K562 (cell line): ENCODE results near the gene MGRN1. TPM values are rescaled to one million over a fixed set of nuclear protein-coding genes. Genes with fewer than 3 reads are reported as not detected.

Experiments used
- ATF1 ChIP-seq, 2 experiments: fragments of 450-650 bp in 1 of 2; IDR thresholded peaks; 2 replicates each; pipeline ENCODE4 v1.6.1; 2016; ENCODE audit warnings: missing compliant biosample characterization in 1 of 2, missing genetic modification characterization in 1 of 2
- CBX2 ChIP-seq: fragments of 200-600 bp; sonication (generic); IDR thresholded peaks from one replicate; pipeline ENCODE4 v1.6.1; 2012; ENCODE audit warnings: mild to moderate bottlenecking, low read length, inconsistent platforms; ENCODE audit not compliant: insufficient read depth, poor library complexity, severe bottlenecking
- CBX8 ChIP-seq: fragments of 200-600 bp; sonication (generic); IDR thresholded peaks from 2 replicates; pipeline ENCODE4 v1.6.1; 2012; ENCODE audit warnings: borderline replicate concordance, mixed run types, low read depth, mild to moderate bottlenecking, moderate library complexity, mixed read lengths, low read length, control low read depth, inconsistent platforms; ENCODE audit not compliant: poor library complexity, severe bottlenecking; ENCODE audit errors: extremely low read depth
- E2F1 ChIP-seq: sonication (generic); formaldehyde crosslinking; IDR thresholded peaks from 2 replicates; pipeline ENCODE4 v1.8.1; 2023; ENCODE audit warnings: mild to moderate bottlenecking, missing genetic modification reagents, moderate library complexity
- ETV6 ChIP-seq, 3 experiments: fragments of 150-350 bp in 1 of 3; sonication (generic) in 1 of 3; formaldehyde crosslinking in 1 of 3; IDR thresholded peaks; 2 replicates each; pipeline versions ENCODE4 v1.6.1 to v1.8.0; 2014 to 2022; ENCODE audit warnings: borderline replicate concordance in 2 of 3, low read depth in 2 of 3, antibody characterized with exemption in 1 of 3, low read length in 1 of 3, mild to moderate bottlenecking in 1 of 3, missing genetic modification reagents in 1 of 3
- FOXA1 ChIP-seq: fragments of 450-650 bp; IDR thresholded peaks from 2 replicates; pipeline ENCODE4 v1.6.1; 2016; ENCODE audit warnings: mild to moderate bottlenecking, borderline replicate concordance
- KAT2B ChIP-seq: IDR thresholded peaks from one replicate; pipeline ENCODE4 v1.6.1; 2012; ENCODE audit warnings: low read depth, mild to moderate bottlenecking, control low read depth, inconsistent platforms, low read length, moderate library complexity
- RB1 ChIP-seq: fragments of 450-650 bp; IDR thresholded peaks from 2 replicates; pipeline ENCODE4 v1.6.1; 2017; ENCODE audit warnings: low read depth, mild to moderate bottlenecking
- RNF2 ChIP-seq: sonication (generic); IDR thresholded peaks from 2 replicates; pipeline ENCODE4 v1.6.1; 2016
- SRSF3 ChIP-seq: fragments of 200-400 bp; formaldehyde crosslinking; IDR thresholded peaks from 2 replicates; pipeline ENCODE4 v1.6.1; 2016; ENCODE audit warnings: mild to moderate bottlenecking, low read length, moderate library complexity; ENCODE audit not compliant: insufficient read depth
- TAF9B ChIP-seq: fragments of 450-650 bp; IDR thresholded peaks from 2 replicates; pipeline ENCODE4 v1.6.1; 2018; ENCODE audit warnings: mild to moderate bottlenecking; ENCODE audit not compliant: partially characterized antibody
- ZNF444 ChIP-seq: fragments of 250-450 bp; sonication (Bioruptor Pico); IDR thresholded peaks from 2 replicates; pipeline ENCODE4 v1.4.0; 2020; ENCODE audit warnings: mild to moderate bottlenecking, moderate library complexity
- ZNF785 ChIP-seq: fragments of 250-450 bp; sonication (Bioruptor Pico); IDR thresholded peaks from 2 replicates; pipeline ENCODE4 v1.4.0; 2020; ENCODE audit warnings: mild to moderate bottlenecking
- polyA plus RNA-seq, 8 experiments: library from polyadenylated mRNA; depleted of rRNA in 4 of 8; stranded (reverse) in 5 of 8; unstranded in 3 of 8; fragments of >200 nt; fragmentation: Nextera tagmentation in 2 of 8; fragmentation: Illumina TruSeq in 1 of 8; extraction: Ambion mirVana in 2 of 8; extraction: Trizol in 1 of 8; gene quantifications; 2 replicates each; pipeline versions ENCODE4 v1.2.1 to v1.2.3, GENCODE V29; 2011 to 2014; ENCODE audit warnings: inconsistent platforms in 1 of 8, missing spikeins in 1 of 8
- total RNA-seq, 7 experiments: library from RNA; depleted of rRNA in 6 of 7; stranded (reverse); fragments of >200 nt in 6 of 7; fragmentation: Illumina TruSeq in 2 of 7; extraction: Trizol in 2 of 7; gene quantifications; 2 replicates each; pipeline versions ENCODE4 v1.2.1 to v1.2.3, GENCODE V29; 2011 to 2021; ENCODE audit warnings: low replicate concordance in 1 of 7
- TF ChIP-seq, protein P1 (sequence below): fragments of 450-650 bp; IDR thresholded peaks from 2 replicates; pipeline ENCODE4 v1.6.1; 2016; ENCODE audit warnings: mild to moderate bottlenecking, moderate library complexity

The MGRN1 gene
- total and polyA plus RNA-seq, 9 of the 15 experiments (the other 6 are each of a cell fraction or from before 2014, with no cell fraction given), result 0.15 to 37.9 (median 6.0) TPM

DNA sequence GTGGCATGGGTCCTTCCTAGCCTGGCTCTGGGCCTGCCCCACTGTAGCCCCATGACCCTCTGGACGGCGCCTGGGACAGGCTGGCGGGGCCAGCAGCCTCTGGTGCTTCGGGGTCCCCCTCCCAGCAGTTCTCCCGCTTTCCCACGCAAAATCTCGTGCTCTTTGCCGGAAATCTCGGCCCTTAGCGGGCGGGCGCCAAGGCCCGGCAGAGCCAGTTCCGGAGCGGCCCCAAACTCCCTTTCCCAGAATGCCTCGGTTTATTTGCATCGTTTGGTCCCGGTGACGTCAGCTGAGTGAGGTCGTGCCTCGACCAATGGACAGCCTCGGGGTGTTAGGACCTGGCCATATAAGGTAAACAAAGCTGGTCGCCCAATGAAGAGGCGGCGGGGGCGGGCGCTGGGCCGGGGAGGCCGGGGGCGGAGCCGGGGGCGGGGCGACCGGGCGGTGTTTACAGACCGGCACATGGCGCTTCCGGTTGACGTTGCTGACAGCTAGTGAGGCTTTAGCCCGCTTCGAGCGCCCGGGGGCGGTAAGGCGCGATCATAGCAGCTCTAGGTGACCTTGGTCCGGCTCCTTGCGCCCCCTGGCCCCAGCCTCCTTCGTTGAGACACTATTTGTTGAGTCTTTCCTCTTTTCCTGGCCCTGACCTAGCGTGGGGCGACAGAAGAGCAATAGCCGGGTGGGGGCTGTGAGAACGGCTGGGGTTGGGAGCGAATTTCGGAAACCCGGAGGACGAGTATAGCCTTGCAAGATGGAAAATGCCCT lies 8.4 kb upstream of the MGRN1 start (continued):
- TF ChIP-seq E2F1 (0 out of 2 replicates have a peak, but pooled peaks have one; percentile 49), ZNF785 (no peak), ZNF444 (CRISPR knock-in tag) (no peak), RB1 (peak; percentile 76), FOXA1 (no peak), ETV6 (IDR thresholded peaks at IDR 0.05; ENCODE audit: borderline replicate concordance in 1 of 2, low read depth in 2 of 2, low read length in 1 of 2) (no peak), ETV6 (CRISPR knock-in tag; IDR thresholded peaks at IDR 0.05; ENCODE audit: borderline replicate concordance) (no peak), TAF9B (no peak), CBX8 (no peak), CBX2 (no peak), RNF2 (peak; percentile 70), KAT2B (peak; percentile 38), ATF1 (CRISPR knock-in tag; IDR thresholded peaks at IDR 0.05) (peak; percentile 54; the same call in 1 of the 2 replicates), ATF1 (tag; IDR thresholded peaks at IDR 0.05) (peak; percentile 95), SRSF3 (no peak)
- TF ChIP-seq, protein P1, sequence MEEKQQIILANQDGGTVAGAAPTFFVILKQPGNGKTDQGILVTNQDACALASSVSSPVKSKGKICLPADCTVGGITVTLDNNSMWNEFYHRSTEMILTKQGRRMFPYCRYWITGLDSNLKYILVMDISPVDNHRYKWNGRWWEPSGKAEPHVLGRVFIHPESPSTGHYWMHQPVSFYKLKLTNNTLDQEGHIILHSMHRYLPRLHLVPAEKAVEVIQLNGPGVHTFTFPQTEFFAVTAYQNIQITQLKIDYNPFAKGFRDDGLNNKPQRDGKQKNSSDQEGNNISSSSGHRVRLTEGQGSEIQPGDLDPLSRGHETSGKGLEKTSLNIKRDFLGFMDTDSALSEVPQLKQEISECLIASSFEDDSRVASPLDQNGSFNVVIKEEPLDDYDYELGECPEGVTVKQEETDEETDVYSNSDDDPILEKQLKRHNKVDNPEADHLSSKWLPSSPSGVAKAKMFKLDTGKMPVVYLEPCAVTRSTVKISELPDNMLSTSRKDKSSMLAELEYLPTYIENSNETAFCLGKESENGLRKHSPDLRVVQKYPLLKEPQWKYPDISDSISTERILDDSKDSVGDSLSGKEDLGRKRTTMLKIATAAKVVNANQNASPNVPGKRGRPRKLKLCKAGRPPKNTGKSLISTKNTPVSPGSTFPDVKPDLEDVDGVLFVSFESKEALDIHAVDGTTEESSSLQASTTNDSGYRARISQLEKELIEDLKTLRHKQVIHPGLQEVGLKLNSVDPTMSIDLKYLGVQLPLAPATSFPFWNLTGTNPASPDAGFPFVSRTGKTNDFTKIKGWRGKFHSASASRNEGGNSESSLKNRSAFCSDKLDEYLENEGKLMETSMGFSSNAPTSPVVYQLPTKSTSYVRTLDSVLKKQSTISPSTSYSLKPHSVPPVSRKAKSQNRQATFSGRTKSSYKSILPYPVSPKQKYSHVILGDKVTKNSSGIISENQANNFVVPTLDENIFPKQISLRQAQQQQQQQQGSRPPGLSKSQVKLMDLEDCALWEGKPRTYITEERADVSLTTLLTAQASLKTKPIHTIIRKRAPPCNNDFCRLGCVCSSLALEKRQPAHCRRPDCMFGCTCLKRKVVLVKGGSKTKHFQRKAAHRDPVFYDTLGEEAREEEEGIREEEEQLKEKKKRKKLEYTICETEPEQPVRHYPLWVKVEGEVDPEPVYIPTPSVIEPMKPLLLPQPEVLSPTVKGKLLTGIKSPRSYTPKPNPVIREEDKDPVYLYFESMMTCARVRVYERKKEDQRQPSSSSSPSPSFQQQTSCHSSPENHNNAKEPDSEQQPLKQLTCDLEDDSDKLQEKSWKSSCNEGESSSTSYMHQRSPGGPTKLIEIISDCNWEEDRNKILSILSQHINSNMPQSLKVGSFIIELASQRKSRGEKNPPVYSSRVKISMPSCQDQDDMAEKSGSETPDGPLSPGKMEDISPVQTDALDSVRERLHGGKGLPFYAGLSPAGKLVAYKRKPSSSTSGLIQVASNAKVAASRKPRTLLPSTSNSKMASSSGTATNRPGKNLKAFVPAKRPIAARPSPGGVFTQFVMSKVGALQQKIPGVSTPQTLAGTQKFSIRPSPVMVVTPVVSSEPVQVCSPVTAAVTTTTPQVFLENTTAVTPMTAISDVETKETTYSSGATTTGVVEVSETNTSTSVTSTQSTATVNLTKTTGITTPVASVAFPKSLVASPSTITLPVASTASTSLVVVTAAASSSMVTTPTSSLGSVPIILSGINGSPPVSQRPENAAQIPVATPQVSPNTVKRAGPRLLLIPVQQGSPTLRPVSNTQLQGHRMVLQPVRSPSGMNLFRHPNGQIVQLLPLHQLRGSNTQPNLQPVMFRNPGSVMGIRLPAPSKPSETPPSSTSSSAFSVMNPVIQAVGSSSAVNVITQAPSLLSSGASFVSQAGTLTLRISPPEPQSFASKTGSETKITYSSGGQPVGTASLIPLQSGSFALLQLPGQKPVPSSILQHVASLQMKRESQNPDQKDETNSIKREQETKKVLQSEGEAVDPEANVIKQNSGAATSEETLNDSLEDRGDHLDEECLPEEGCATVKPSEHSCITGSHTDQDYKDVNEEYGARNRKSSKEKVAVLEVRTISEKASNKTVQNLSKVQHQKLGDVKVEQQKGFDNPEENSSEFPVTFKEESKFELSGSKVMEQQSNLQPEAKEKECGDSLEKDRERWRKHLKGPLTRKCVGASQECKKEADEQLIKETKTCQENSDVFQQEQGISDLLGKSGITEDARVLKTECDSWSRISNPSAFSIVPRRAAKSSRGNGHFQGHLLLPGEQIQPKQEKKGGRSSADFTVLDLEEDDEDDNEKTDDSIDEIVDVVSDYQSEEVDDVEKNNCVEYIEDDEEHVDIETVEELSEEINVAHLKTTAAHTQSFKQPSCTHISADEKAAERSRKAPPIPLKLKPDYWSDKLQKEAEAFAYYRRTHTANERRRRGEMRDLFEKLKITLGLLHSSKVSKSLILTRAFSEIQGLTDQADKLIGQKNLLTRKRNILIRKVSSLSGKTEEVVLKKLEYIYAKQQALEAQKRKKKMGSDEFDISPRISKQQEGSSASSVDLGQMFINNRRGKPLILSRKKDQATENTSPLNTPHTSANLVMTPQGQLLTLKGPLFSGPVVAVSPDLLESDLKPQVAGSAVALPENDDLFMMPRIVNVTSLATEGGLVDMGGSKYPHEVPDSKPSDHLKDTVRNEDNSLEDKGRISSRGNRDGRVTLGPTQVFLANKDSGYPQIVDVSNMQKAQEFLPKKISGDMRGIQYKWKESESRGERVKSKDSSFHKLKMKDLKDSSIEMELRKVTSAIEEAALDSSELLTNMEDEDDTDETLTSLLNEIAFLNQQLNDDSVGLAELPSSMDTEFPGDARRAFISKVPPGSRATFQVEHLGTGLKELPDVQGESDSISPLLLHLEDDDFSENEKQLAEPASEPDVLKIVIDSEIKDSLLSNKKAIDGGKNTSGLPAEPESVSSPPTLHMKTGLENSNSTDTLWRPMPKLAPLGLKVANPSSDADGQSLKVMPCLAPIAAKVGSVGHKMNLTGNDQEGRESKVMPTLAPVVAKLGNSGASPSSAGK, result peak; percentile 66
